ENCODE results near the gene TBC1D17.

The TBC1D17 gene

DNA sequence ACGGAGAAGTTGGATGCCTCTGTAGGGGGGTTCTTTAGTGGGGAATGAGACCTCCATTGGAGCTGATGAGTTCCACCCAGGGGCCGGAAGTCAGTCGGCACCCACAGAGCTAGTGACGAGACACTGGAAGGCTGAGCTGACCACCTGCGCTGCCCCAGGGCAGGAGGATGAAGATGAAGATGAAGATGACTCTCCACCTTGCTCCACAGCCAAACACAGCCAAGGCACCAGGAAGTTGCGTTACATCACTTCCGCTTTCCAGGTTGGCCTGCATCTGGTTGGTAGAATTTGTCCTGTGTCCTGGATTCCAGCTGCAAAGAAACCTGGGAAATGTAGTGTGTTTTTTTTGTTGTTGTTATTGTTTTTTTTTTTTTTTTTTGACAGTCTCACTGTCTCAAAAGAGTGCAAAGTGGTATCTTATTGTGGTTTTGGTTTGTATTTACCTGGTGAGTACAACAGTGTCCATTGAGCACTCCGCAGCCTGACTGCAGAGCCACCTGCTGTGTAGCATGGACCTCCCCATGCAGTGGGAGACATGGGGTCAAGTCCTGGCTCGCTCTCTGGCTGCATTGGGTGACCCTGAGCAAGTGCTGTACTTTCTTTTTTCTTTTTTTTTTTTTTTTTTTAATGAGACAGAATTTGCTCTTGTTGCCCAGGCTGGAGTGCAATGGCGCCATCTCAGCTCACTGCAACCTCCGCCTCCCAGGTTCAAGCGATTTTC, 1.9 kb downstream of the TBC1D17 start:
- no peak for DNase-seq

DNA sequence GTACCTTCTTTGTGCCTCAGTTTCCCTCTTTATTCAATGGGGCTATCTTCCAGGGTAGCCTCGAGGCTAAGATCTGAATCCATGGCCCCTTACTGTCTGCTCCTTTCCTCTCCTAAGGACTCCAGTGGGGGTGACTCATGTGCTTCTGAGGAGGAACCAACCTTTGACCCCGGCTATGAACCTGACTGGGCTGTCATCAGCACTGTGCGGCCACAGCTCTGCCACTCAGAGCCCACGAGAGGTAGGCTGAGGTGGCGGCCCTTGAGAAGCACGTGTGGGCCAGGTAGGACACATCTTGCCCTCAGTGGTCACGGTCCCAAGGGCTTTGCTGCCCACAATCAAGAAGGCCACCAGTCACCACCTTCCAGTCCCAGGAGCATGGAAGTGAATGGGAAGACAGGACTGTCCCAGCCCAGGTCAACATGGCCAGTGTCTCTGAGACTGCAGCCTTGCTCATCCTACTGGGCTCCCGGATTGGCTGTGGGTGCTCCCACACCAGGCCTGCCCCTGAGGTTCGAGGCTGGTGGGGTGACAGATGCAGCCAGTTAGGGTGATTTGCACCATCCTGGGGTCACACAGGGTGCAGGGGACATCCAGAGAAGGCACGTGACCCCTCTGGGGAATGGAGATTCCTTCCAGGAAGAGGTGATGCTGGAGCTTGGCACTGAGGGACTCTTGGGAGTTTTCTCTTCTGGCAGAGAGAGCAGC, 2.8 kb downstream of the TBC1D17 start:
- DNase-seq, result no peak

DNA sequence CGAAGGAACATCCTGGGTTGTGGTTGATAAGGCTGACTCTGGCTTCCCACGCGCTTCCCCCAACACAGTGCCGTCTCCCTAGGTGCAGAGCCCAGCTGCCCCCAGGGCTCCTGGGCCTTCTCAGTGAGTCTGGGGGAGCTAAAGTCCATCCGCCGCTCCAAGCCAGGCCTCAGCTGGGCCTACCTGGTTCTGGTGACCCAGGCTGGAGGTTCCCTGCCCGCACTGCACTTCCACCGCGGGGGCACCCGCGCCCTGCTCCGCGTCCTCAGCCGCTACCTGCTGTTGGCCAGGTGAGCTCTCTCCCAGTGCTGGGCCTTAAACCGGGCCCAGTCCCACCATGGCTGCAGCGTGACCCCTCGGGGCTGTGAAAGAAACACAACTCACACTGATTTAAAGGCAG, 3.7 kb downstream of the TBC1D17 start:
- DNase-seq, result no peak

DNA sequence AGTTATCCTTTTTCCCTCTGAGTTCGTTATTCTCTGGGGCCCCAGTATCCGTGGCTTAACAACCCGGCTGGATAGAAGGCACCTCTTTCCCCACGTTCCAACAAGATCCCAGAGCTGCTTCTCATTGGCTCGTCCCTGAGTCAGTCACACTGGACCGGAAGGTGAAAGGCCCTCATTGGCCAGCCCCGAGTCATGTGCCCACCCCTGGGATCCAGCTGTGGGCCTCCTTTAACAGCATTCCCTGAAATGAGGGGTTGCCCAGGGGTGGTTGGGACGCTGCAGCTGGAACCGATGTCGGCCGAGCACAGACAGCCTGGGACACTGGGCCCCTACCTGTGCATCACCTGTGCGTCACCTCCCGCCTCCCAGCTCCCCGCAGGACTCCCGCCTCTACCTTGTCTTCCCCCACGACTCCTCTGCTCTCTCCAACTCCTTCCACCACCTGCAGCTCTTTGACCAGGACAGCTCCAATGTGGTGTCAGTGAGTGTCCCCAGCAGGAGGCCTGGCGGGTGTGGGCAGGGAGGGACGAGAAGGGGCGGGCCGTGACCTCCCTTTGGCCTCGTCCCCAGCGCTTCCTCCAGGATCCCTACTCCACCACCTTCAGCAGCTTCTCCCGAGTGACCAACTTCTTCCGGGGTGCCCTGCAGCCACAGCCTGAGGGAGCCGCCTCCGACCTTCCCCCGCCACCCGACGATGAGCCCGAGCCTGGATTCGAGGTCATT, 4.3 kb downstream of the TBC1D17 start:
- no peak for DNase-seq

DNA sequence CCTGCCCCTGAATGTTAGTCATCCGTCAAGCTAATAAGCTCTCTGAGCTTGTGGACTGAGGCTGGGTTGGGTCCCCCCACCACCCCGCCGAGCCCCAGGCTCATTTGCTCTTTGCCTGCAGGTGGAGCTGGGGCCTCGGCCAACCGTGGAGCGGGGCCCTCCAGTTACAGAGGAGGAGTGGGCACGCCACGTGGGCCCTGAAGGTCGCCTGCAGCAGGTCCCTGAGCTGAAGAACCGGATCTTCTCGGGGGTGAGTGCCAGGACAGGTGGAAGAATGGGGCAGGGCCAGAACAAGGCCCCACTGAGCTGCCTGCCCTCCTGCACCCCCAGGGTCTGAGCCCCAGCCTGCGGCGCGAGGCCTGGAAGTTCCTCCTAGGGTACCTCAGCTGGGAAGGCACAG, 5.1 kb downstream of the TBC1D17 start:
- no peak for DNase-seq

DNA sequence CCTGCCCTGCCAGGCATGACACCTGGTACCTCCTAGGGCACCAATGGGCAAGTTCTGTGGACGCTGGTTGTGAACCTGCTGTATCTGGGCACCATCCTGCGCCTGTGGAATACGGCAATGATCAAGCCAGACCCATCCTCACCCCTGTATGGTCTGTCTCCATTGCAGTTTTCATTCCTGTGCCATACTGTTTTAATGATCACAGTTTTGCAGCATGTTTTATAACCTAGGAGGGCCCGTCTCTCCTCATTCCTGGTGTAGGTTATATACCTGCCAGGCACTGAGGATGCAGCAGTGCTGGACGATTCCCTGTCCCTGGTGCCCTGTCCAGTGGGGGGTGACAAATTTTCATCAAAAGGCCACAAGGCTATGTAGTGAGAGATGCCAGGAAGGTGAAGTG, 5.6 kb downstream of the TBC1D17 start:
- DNase-seq, result no peak

DNA sequence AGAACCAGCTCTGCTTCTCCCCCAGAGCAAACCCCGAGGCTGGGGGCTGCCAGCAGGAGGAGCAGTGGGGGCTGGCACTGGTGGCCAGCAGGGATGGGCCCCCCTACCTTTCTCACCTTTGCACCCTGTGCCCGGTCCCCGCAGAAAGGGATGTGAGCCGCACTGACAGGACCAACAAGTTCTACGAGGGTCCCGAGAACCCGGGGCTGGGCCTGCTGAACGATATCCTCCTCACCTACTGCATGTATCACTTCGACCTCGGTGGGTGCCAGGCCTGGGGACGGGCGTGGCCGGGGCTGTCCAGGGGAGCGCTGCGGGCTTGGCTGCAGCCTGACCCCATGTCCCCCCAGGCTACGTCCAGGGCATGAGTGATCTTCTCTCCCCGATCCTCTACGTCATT, 6.6 kb downstream of the TBC1D17 start:
- no peak for DNase-seq

DNA sequence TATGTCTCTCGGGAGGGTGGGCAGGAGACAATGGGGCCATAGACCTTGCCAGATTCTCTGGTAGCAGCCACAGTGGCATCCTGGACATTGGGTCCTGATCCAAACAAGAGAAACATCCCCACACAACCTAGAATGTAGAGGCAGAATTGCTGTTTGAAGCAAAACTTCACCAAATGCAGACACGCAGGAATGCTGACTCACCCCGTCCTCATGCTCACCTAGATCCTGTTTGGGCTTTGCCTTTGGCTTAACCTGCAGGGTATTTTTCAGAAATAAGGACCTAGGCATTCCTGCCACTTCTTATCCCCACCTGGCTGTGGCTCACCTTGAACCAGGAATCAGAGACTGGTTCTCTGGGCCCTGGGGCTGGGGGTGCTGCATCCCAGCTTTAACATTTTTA, 7.3 kb downstream of the TBC1D17 start:
- DNase-seq, result no peak

DNA sequence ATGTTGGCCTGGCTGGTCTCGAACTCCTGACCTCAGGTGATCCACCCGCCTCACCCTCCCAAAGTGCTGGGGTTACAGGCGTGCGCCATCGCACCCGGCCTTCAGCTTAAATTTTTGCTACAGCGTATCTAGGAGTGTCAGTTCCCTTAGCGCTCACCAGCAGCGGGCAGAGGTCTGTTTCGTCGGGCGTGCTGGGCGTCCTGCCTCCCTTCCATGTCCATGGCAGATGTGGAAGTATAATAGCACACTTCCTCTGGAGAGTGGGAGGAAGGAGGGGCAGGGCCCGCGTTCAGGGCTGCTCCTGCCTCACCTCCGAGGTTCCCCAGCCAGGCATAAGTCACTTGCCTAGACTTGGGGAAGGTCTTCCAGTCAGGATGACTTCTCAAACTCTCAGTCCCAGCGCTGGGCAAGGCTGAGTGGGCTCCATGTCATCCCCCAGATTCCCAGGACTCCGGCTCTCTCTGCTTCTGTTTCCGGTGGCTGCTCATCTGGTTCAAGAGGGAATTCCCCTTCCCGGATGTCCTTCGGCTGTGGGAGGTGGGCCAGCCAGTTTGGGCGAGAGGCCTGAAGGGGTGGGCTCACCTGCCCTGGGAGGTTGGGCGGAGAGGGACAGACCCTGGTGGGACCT, 9.6 kb downstream of the TBC1D17 start:
- no peak for DNase-seq

DNA sequence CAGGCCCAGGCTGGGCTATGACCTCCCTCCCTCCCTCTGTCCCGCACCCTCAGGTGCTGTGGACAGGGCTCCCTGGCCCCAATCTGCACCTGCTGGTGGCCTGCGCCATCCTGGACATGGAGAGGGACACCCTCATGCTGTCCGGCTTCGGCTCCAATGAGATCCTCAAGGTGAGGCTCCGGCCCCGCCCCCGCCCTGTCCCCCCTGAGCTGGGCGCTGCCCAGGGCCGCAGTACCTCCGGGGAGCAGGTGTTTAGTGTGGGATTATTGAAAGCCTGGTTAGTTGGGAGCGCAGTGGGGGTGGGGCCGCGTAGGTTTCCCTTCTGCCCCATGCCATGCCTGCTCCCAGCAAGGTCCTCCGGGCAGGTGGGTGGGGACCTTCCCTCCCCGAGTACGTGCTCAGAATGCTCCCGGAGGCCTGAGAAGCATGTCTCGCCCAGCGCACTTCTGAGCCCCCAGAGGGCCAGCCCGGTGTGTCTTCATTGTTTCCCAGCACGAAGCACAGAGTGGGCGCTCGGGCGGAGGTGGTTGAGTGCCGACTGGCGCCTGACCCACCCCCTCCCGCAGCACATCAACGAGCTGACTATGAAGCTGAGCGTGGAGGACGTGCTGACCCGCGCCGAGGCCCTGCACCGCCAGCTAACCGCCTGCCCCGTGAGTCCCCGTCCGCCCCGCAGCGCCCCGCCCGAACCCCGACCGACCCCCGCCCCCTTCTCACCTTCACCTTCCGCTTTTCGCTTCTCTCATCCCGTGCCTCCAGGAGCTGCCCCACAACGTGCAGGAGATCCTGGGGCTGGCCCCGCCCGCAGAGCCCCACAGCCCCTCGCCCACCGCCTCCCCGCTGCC, 10.4 kb downstream of the TBC1D17 start:
- DNase-seq, result no peak

DNA sequence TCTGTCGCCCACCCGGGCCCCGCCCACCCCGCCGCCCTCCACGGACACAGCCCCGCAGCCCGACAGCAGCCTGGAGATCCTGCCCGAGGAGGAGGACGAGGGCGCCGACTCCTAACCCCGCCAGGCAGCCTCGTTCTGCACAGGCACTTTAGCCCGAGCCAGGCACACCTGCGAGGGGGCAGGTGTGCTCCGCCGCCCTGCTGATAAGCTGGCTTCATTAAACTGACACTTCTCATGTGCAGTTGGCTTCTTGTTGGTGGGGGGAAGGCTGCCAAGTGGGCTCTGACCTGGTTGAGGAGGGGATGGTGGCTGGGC, 11.0 kb downstream of the TBC1D17 start:
- no peak for DNase-seq

DNA sequence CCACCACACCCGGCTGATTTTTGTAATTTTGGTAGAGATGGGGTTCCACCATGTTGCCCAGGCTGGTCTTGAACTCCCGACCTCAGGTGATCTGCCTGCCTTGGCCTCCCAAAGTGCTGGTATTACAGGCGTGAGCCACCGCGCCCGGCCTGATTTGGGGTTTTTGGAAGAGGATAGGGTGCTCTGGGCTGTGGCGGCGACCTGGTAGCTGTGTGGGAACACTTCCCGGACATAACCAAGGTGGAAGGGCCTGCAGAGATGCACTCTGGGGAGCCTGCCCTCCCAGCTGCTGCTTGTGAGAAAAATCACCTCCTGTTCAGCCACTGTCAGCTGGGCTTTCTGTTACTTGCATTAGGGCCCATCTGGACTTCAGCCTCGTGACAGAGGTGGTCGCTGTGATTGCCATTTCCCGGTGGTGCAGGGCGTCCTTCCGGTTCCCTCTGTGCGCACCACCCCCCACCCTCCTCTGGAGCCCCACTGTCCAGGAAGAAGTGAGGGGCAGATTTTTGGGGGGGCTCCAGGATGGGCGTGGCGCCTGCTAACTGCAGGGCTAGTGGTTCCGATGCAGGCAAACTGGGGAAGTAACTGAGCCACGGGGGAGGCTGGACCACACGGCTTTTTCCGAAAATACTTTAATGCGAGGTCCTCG, 11.7 kb downstream of the TBC1D17 start:
- no peak for DNase-seq

DNA sequence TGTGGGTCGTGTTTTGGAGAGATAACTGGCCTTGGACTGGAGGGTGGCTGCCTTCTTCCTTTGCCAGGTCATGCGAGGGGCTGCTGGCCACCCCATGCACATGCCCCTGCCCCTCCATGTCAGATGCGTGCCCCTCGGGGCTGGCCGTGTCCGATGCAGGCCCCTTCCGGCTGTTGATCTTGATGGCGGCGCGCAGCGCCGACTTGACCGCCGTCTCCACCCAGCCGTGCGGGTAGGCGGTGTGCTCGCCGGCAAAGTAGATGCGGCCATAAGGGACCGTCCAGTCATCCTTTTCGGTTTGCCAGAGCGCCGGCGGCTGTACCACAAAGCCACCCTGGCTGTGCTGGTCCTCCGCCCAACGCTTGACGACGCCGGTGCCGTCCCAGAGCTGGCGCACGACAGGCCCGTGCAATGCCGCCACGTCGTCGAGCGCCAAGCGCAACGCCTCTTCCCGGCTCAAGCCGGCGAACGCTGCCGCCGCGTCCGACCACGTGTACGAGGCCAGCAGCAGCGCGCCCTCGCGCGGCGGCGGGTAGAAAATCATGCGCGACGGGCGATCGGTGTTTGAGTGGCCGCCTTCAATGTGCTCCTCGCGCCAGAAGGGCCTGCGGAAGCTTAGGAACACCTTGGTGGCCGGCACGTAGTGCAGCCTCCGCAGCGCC, 12.3 kb downstream of the TBC1D17 start:
- peak; percentile 78 for DNase-seq

DNA sequence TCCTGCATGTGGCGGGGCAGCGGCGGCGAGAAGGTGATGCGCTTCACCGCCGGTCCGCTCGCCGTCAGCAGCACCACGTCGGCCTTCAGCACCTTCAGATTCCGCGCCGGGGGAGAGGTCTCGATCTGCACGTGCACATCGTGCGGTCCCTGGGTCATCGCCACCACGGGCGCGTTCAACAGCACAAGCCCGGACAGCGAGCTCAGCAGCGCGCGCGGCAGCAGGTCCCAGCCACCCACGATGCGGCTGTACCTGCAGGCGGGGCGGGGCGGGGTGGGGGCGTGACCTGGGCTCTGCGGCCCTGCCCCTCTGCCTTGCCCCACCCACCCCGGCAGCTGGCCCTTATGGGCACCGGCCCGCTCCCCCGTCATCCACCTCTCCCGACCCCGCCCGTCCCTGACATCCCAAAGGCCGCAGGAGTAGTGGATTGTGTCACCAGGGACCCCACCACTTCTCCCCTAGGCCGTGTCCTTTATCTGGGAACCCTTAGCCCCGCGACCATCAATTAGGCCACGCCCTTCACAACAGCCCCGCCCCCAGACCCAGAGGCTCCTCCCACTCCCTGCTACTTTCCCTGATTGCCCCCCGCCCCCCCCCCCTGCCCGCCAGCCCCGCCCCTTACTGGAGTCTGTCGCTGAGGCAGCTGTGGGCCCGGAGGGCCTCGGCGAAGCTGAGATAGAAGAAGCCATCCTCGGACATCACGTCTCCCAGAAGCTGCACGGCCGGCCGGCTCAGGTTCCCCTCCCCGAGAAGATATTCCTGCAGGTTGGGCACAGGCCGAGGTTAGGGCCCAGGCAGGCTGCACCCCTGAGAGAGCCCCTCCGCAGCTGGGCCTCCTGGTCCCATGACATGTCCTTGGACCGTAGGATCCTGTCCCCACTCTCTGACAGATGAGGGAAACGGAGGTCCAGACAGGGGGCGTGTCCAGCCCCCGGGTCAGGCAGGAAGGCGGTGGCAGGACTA, 13.1 kb downstream of the TBC1D17 start:
- DNase-seq, result no peak

DNA sequence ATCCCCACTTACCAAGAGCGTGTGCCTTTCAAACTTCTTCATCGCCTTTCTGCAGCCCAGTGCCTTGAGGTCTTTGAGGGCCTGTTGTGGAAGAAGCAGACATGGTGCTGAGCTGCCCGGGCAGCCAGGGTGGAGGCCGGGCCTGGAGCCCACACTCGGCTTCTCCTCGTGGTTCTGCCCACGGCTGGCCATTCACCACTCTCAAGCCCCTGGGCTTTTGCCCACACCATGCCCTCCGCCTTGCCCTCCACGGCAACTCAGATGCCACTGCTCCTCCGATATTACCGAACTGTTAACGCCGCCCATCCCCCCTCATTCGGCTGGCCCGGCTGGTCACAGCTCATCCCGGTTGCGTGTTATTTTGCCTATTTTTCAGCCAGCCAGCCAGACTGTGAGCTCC, 13.9 kb downstream of the TBC1D17 start:
- DNase-seq, result no peak

DNA sequence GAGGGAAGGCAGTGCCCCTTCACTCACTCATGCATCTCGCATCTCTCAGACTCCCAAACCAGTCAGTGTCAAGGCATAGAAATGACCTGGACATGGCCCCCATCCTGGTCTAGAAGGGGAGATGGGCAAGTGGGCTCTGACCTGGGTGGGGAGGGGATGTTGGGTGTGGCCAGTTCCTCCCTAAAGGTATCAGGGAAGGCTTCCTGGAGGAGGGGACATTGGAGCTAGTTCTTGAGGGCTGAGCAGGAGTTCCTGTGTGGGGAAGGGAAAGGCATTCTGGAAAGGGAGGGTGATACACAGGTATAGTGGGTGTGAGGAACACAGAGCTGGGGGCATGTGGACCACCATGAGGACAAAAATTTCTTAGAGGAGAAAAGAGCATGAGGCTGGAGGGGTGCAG, 15.2 kb downstream of the TBC1D17 start:
- no peak for DNase-seq

DNA sequence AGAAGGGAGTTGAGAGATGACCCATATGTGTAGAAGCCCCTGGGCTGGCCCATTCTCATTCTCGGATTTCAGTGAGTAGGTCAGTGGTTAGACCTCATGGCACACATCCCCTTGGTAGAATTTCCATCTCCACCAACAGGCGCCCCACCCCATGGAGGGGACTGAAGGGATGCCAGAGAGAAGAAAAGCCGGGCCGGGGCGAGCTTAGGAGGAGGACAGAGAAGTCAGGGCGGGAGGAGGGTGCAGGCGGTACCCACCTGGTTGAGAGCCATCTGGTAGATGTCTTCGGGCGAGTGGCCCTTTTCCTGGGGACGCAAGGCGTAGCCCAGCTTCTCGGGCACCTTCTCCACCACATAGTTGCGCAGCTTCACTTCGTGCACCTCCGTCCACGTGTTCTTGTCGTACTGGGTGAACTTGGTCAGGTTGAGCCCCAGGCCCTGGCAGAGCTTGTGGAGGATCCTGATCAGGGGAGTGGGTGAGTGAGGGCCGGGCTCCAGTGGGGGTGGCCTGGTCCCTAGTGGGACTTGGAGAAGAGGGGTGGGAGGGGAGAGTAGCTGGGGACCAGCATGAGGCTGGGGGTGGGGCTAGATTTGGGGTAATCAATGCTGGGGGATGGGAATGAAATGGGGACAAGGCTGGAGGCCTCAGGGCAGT, 16.6 kb downstream of the TBC1D17 start:
- DNase-seq, result no peak

DNA sequence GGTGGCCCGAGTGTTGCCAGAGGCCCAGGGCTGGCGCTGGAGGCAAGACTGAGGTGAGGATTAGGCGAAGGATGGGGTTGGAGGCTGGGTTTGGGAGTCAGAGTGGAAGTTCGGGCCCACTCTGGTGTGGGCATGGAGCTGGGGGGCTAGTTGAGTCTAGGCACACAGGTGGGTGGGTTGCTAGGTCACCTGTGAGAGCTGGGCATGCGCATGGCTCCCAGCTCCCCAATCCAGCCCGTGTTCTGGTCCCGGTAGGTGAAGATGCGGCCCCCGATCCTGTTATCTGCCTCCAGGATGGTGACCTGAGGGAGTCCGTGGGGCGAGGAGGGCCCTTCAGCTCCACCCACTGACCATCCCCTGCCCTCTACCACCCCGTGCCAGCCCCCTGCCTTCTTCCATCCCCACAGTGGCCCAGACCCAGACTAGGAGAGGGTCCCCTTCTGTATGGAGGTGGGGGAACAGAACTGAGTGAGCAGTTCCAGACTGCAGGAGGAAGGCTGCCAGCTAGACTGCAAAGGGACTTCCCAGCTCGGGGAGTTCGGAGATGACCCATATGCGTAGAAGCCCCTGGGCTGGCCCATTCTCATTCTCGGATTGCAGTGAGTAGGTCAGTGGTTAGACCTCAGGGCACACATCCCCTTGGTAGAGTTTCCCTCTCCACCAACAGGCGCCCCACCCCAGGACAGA, 17.5 kb downstream of the TBC1D17 start:
- no peak for DNase-seq

DNA sequence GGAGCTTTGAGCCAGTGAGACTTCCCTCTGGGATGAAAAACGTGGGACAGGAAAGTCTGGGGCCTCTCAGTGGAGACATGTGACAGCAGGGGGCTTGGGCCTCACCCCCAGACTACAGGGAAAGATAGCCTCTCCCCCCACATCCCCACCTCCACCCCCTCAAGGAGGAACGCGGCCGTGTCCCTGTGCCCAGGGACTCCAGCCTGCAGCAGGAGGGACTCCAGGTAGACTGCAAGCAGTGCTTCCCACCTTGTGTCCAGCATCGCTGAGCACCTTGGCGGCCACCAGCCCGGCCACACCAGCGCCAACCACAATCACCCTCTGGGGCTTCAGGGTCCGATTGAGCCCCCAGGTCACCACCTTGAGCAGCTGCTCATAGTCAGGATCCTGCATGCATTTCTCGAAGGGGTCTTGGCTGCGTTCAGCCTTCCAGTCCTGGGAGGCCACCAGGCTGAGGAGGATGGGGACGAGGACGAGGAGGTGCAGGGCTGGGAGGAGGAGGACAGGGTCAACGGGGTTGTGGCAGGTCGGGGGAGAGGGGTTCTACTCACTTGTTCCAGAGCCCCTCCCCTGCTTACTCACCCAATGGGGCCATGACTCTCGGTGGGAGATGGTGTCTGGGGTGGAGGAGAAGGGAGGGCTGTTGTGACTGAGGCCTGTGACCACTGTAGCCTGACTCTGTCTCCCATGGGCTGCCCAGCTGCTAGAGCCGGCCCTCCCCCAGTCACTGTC, 18.2 kb downstream of the TBC1D17 start:
- no peak for DNase-seq
